ENCODE results near the gene MOCS1. TPM values are rescaled to one million over a fixed set of nuclear protein-coding genes. Genes with fewer than 3 reads are reported as not detected.

Gene MOCS1
- total and polyA plus RNA-seq, 12 donors, result 10.2 to 41.4 (median 26.0) TPM

DNA sequence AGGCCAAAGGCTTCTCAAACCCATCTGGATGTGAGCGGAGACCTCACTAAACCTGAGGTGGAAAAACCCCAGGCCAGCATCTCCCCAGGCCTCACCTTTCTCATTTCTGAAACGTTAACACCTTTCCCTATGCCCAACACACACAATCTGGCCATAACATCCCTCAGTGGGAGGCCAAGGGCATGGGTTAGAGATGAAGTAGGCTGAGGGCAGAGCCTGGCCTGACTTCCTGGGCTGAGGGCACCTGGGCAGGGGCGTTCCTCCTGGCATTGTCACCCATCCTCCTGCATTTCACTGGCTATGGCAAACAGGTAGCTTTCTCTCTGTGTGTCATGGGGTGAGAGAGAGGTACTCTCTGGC, 8.4 kb downstream of the MOCS1 start:
- H3K9me3 ChIP-seq (replicated peaks in 1 of 3), result no peaks in the 10 kb centered on the region
- H3K27me3 ChIP-seq, result no peaks in the 10 kb centered on the region
- H3K4me1 ChIP-seq (replicated peaks in 1 of 2), result peaks cover 15 to 31% of the 10 kb centered on the region in 2 donors
- TF ChIP-seq, protein P1, sequence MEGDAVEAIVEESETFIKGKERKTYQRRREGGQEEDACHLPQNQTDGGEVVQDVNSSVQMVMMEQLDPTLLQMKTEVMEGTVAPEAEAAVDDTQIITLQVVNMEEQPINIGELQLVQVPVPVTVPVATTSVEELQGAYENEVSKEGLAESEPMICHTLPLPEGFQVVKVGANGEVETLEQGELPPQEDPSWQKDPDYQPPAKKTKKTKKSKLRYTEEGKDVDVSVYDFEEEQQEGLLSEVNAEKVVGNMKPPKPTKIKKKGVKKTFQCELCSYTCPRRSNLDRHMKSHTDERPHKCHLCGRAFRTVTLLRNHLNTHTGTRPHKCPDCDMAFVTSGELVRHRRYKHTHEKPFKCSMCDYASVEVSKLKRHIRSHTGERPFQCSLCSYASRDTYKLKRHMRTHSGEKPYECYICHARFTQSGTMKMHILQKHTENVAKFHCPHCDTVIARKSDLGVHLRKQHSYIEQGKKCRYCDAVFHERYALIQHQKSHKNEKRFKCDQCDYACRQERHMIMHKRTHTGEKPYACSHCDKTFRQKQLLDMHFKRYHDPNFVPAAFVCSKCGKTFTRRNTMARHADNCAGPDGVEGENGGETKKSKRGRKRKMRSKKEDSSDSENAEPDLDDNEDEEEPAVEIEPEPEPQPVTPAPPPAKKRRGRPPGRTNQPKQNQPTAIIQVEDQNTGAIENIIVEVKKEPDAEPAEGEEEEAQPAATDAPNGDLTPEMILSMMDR (IDR thresholded peaks at IDR 0.05), result no peak
- TF ChIP-seq POLR2A (IDR thresholded peaks at IDR 0.05), result no peak
- H3K4me3 ChIP-seq, result no peak overlapping the region
- peaks cover 0 to 18% of the 10 kb centered on the region in 2 donors for H3K36me3 ChIP-seq (replicated peaks in 1 of 2)
- 81 to 96% (median 90%) methylated on average over 3 of the region's 3 CpGs for WGBS, 4 donors
- DNase-seq, result no peak
- intact Hi-C loops (cut with DNase I), result no loop called here
- H3K27ac ChIP-seq, result peak overlapping the region in 1 of 5 donors; percentile 48

DNA sequence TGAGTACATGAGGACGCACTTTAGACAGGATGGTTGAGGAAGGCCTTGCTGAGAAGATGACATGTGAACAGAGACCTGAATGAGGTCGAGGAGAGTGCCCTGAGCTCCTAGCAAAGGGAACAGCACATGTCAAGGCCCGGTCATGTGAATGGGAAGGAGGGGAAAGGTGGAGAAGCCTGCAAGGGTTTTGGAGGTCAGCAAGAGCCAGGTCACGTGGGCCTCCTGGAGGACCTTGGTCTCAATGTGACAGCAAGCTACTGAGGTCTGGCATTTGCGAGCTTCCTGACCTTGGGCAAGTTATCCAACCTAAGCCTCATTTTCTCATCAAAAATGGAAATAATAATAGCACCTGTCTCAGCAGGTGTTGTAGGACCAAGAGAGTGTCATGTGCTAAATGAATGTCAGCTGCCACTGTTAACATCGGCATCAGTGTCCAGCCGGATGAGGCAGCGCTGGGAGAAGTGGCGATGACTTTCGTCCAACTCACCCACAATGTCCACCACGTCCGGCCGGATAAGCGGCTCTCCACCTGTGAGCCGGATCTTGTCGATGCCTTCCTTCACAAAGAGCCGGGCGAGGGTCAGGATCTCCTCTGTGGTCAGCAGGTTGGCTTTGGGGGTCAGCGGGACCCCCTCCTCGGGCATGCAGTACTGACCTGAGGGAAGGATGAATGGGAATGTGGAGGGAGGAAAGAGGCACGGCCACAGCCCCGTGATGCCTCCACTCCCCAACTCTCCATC, 8.9 kb downstream of the MOCS1 start:
- intact Hi-C loops (cut with DNase I), result no loop called here
- WGBS, 4 donors, result 82 to 86% (median 83%) methylated on average over 22 of the region's 22 CpGs
- no peaks in the 10 kb centered on the region for H3K27me3 ChIP-seq
- H3K4me1 ChIP-seq (replicated peaks in 1 of 2), result peaks cover 12 to 26% of the 10 kb centered on the region in 2 donors
- H3K4me3 ChIP-seq, result no peak overlapping the region
- H3K9me3 ChIP-seq (replicated peaks in 1 of 3), result no peaks in the 10 kb centered on the region
- no peak for TF ChIP-seq POLR2A (IDR thresholded peaks at IDR 0.05)
- TF ChIP-seq, protein P1 (IDR thresholded peaks at IDR 0.05), result no peak
- H3K27ac ChIP-seq, result peak overlapping the region in 1 of 5 donors; percentile 48
- H3K36me3 ChIP-seq (replicated peaks in 1 of 2), result peaks cover 0 to 18% of the 10 kb centered on the region in 2 donors
- DNase-seq, result peak in 5 of 7 donors; percentile 52 to 67 (median 54)

DNA sequence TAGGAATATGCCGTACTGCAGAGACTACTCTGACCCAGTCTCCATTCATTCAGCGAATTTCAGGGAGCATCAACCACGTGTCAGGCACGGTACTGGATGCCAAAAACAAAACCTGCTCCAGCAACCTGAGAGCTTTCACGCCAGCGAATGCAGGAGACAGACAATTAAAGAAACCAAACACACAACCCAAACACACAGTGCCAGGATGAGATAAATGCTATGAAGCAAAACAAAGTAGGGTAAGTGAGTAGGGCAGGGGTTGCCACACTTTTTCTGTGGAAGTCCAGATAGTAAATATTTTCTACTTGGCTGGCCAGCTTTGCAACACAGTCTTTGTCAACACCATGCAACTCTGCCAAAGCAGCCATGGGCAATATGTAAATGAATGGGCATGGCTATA, 10.0 kb downstream of the MOCS1 start:
- Histone ChIP-seq H3K4me1 (replicated peaks in 1 of 2) (peaks cover 8 to 19% of the 10 kb centered on the region in 2 donors), H3K27me3 (no peaks in the 10 kb centered on the region), H3K4me3 (no peak overlapping the region), H3K36me3 (replicated peaks in 1 of 2) (peaks cover 0 to 18% of the 10 kb centered on the region in 2 donors), H3K9me3 (replicated peaks in 1 of 3) (no peaks in the 10 kb centered on the region), H3K27ac (peak overlapping the region in 2 of 5 donors; percentile 8 to 55)
- peak in 1 of 7 donors; percentile 34 for DNase-seq
- WGBS, 4 donors, result 77 to 84% (median 82%) methylated on average over 6 of the region's 6 CpGs
- TF ChIP-seq, protein P1 (IDR thresholded peaks at IDR 0.05), result no peak
- no peak for TF ChIP-seq POLR2A (IDR thresholded peaks at IDR 0.05)
- intact Hi-C loops (cut with DNase I), result no loop called here

DNA sequence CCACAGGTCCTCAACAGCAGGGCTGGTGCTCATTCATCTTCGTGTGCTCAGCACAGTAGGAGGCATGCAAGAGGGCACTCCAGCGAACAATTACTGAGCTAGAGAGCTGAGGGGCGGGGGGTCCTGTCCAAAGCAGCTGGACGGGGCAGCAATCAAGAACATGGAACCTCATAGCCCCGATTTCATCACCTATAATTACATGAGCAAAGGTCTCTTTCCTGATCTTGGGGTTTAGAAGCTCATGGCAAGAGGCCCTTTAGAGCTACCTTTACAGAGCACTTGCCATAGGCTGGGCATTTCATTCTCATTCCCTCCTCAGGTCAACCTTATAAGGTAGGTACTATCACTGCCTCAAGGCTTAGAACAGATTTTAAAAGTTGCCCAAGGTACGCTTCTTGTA, 10.4 kb downstream of the MOCS1 start:
- DNase-seq, result no peak
- peaks cover 0 to 18% of the 10 kb centered on the region in 2 donors for H3K36me3 ChIP-seq (replicated peaks in 1 of 2)
- H3K4me1 ChIP-seq (replicated peaks in 1 of 2), result peaks cover 8 to 19% of the 10 kb centered on the region in 2 donors
- intact Hi-C loops (cut with DNase I), result loop anchor here in 1 of 2 donors (2.0 kb wide), 1 partner anchor 15 kb away; no protein-coding TSS in a partner anchor
- 73 to 94% (median 78%) methylated on average over 3 to 6 of the region's 6 CpGs for WGBS, 4 donors
- TF ChIP-seq POLR2A (IDR thresholded peaks at IDR 0.05), result no peak
- TF ChIP-seq, protein P1 (IDR thresholded peaks at IDR 0.05), result no peak
- no peak overlapping the region for H3K4me3 ChIP-seq
- H3K27me3 ChIP-seq, result no peaks in the 10 kb centered on the region
- H3K27ac ChIP-seq, result peak overlapping the region in 3 of 5 donors; percentile 22 to 55 (median 44)
- no peaks in the 10 kb centered on the region for H3K9me3 ChIP-seq (replicated peaks in 1 of 3)
